ENCODE data around the gene ARRDC4.

- TF ChIP-seq EZH2phosphoT487 (IDR thresholded peaks at IDR 0.05; ENCODE audit: borderline replicate concordance, low read depth, low read length) = no peak
- TF ChIP-seq, protein P1, sequence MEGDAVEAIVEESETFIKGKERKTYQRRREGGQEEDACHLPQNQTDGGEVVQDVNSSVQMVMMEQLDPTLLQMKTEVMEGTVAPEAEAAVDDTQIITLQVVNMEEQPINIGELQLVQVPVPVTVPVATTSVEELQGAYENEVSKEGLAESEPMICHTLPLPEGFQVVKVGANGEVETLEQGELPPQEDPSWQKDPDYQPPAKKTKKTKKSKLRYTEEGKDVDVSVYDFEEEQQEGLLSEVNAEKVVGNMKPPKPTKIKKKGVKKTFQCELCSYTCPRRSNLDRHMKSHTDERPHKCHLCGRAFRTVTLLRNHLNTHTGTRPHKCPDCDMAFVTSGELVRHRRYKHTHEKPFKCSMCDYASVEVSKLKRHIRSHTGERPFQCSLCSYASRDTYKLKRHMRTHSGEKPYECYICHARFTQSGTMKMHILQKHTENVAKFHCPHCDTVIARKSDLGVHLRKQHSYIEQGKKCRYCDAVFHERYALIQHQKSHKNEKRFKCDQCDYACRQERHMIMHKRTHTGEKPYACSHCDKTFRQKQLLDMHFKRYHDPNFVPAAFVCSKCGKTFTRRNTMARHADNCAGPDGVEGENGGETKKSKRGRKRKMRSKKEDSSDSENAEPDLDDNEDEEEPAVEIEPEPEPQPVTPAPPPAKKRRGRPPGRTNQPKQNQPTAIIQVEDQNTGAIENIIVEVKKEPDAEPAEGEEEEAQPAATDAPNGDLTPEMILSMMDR (conservative IDR thresholded peaks at IDR 0.05; ENCODE audit: low read length) = no peak
Measured at GRCh38 chr15:97981058-97981457, 20.6 kb downstream of the ARRDC4 start.

Measured in OCI-LY7 (cell line).